ENCODE data around the gene AMN1. TPM values are rescaled to one million over a fixed set of nuclear protein-coding genes. Genes with fewer than 3 reads are reported as not detected.
"Not testable (repeated sequence)": the region's sequence is repeated elsewhere in the genome, so short reads cannot be mapped to it uniquely, and the experiment has no call there.

The AMN1 gene
- total RNA-seq, 1 experiment from 2014 or later: 7.5 TPM

GRCh38 chr12:31722580-31722979, 6.2 kb downstream of the AMN1 start:
- H3K27me3 ChIP-seq: no peaks in the 10 kb centered on the region
- no peak for DNase-seq
- H3K9me3 ChIP-seq (replicated peaks): no peaks in the 10 kb centered on the region
- no peaks in the 10 kb centered on the region for H3K4me1 ChIP-seq
- H3K27ac ChIP-seq: no peak overlapping the region
- H3K4me3 ChIP-seq: no peak overlapping the region
- no peaks in the 10 kb centered on the region for H3K36me3 ChIP-seq

GRCh38 chr12:31718542-31719198, 10.2 kb downstream of the AMN1 start:
- H3K4me1 ChIP-seq; H3K27me3 ChIP-seq; H3K36me3 ChIP-seq; H3K4me3 ChIP-seq; H3K9me3 ChIP-seq (replicated peaks); DNase-seq; H3K27ac ChIP-seq: not testable (repeated sequence)

- not testable (repeated sequence) for H3K4me3 ChIP-seq; H3K27me3 ChIP-seq; H3K4me1 ChIP-seq; DNase-seq; H3K27ac ChIP-seq; H3K36me3 ChIP-seq; H3K9me3 ChIP-seq (replicated peaks)
Measured at GRCh38 chr12:31716998-31717397, 11.8 kb downstream of the AMN1 start.

- Histone ChIP-seq H3K36me3 (no peaks in the 10 kb centered on the region), H3K9me3 (replicated peaks) (no peaks in the 10 kb centered on the region), H3K4me3 (no peak overlapping the region), H3K27ac (no peak overlapping the region), H3K27me3 (no peaks in the 10 kb centered on the region), H3K4me1 (no peaks in the 10 kb centered on the region)
- no peak for DNase-seq
Measured at GRCh38 chr12:31715283-31715825, 13.5 kb downstream of the AMN1 start.

- no peaks in the 10 kb centered on the region for H3K9me3 ChIP-seq (replicated peaks)
- DNase-seq: no peak
- H3K36me3 ChIP-seq: no peaks in the 10 kb centered on the region
- H3K4me3 ChIP-seq: no peak overlapping the region
- no peak overlapping the region for H3K27ac ChIP-seq
- no peaks in the 10 kb centered on the region for H3K4me1 ChIP-seq
- H3K27me3 ChIP-seq: no peaks in the 10 kb centered on the region
Measured at GRCh38 chr12:31714406-31715271, 14.2 kb downstream of the AMN1 start.

GRCh38 chr12:31712877-31713276, 15.9 kb downstream of the AMN1 start:
- no peak overlapping the region for H3K27ac ChIP-seq
- no peak overlapping the region for H3K4me3 ChIP-seq
- no peak for DNase-seq
- H3K36me3 ChIP-seq: no peaks in the 10 kb centered on the region
- no peaks in the 10 kb centered on the region for H3K27me3 ChIP-seq
- no peaks in the 10 kb centered on the region for H3K4me1 ChIP-seq
- no peaks in the 10 kb centered on the region for H3K9me3 ChIP-seq (replicated peaks)

- no peaks in the 10 kb centered on the region for H3K27me3 ChIP-seq
- DNase-seq: no peak
- H3K4me1 ChIP-seq: no peaks in the 10 kb centered on the region
- no peak overlapping the region for H3K27ac ChIP-seq
- no peaks in the 10 kb centered on the region for H3K9me3 ChIP-seq (replicated peaks)
- no peaks in the 10 kb centered on the region for H3K36me3 ChIP-seq
- H3K4me3 ChIP-seq: no peak overlapping the region
Measured at GRCh38 chr12:31710021-31710818, 18.6 kb downstream of the AMN1 start.

- not testable (repeated sequence) for H3K4me3 ChIP-seq; H3K9me3 ChIP-seq (replicated peaks); H3K4me1 ChIP-seq; H3K36me3 ChIP-seq; DNase-seq; H3K27ac ChIP-seq; H3K27me3 ChIP-seq
Measured at GRCh38 chr12:31708118-31708517, 20.7 kb downstream of the AMN1 start.

- Histone ChIP-seq H3K4me3 (no peak overlapping the region), H3K4me1 (no peaks in the 10 kb centered on the region), H3K27me3 (no peaks in the 10 kb centered on the region), H3K36me3 (no peaks in the 10 kb centered on the region), H3K27ac (no peak overlapping the region), H3K9me3 (replicated peaks) (no peaks in the 10 kb centered on the region)
- no peak for DNase-seq
Measured at GRCh38 chr12:31705621-31706020, 23.2 kb downstream of the AMN1 start.

- Histone ChIP-seq H3K9me3 (replicated peaks) (no peaks in the 10 kb centered on the region), H3K27ac (no peak overlapping the region), H3K36me3 (no peaks in the 10 kb centered on the region), H3K4me3 (no peak overlapping the region), H3K4me1 (no peaks in the 10 kb centered on the region), H3K27me3 (no peaks in the 10 kb centered on the region)
- DNase-seq: peak in 1 of 2 experiments; percentile 10
Measured at GRCh38 chr12:31702047-31702446, 26.8 kb downstream of the AMN1 start.

- not testable (repeated sequence) for H3K9me3 ChIP-seq (replicated peaks); H3K36me3 ChIP-seq; DNase-seq; H3K4me3 ChIP-seq; H3K4me1 ChIP-seq; H3K27ac ChIP-seq; H3K27me3 ChIP-seq
Measured at GRCh38 chr12:31689921-31690320, 38.9 kb downstream of the AMN1 start.

- Histone ChIP-seq H3K4me1 (no peaks in the 10 kb centered on the region), H3K27ac (no peak overlapping the region), H3K9me3 (replicated peaks) (no peaks in the 10 kb centered on the region), H3K4me3 (no peak overlapping the region), H3K36me3 (no peaks in the 10 kb centered on the region), H3K27me3 (no peaks in the 10 kb centered on the region)
- no peak for DNase-seq
Measured at GRCh38 chr12:31687101-31687527, 41.7 kb downstream of the AMN1 start.

GRCh38 chr12:31685801-31686200, 43.0 kb downstream of the AMN1 start:
- no peaks in the 10 kb centered on the region for H3K9me3 ChIP-seq (replicated peaks)

GRCh38 chr12:31682136-31682962, 46.5 kb downstream of the AMN1 start:
- Histone ChIP-seq H3K4me1 (no peaks in the 10 kb centered on the region), H3K4me3 (no peak overlapping the region), H3K9me3 (replicated peaks) (no peaks in the 10 kb centered on the region), H3K36me3 (no peaks in the 10 kb centered on the region), H3K27ac (no peak overlapping the region), H3K27me3 (no peaks in the 10 kb centered on the region)
- peak; percentile 67 to 86 for DNase-seq

More at GRCh38 chr12:31685801-31686200, 43.0 kb downstream of the AMN1 start:
- H3K27me3 ChIP-seq: no peaks in the 10 kb centered on the region
- no peaks in the 10 kb centered on the region for H3K4me1 ChIP-seq
- H3K36me3 ChIP-seq: no peaks in the 10 kb centered on the region
- H3K27ac ChIP-seq: no peak overlapping the region
- no peak overlapping the region for H3K4me3 ChIP-seq
- DNase-seq: no peak
